Left ventricle myocardium inferior (tissue), 1 donor: Measurements from ENCODE around the gene FLRT2. TPM values are rescaled to one million over a fixed set of nuclear protein-coding genes. Genes with fewer than 3 reads are reported as not detected.

Source experiments
- DNase-seq: peaks from one replicate; pipeline ENCODE4 v3.0.0-alpha.2; 2020
- H3K27ac ChIP-seq: fragments of 200-600 bp; replicated peaks from 2 replicates; pipeline ENCODE4 v1.8.0; 2021
- H3K27me3 ChIP-seq: fragments of 200-600 bp; 2 replicates; pipeline ENCODE4 v1.8.0; 2021; ENCODE audit warnings: low read depth
- H3K36me3 ChIP-seq: fragments of 200-600 bp; 2 replicates; pipeline ENCODE4 v1.8.0; 2021
- H3K4me1 ChIP-seq: fragments of 200-600 bp; 2 replicates; pipeline ENCODE4 v1.8.0; 2021
- H3K4me3 ChIP-seq: fragments of 200-600 bp; 2 replicates; pipeline ENCODE4 v1.8.0; 2021; ENCODE audit warnings: mild to moderate bottlenecking, moderate library complexity
- H3K9me3 ChIP-seq: fragments of 200-600 bp; replicated peaks from 2 replicates; pipeline ENCODE4 v1.8.0; 2021
- CTCF ChIP-seq: fragments of 200-600 bp; IDR thresholded peaks from 2 replicates; pipeline ENCODE4 v1.8.0; 2021; ENCODE audit warnings: antibody characterized with exemption, mild to moderate bottlenecking, borderline replicate concordance
- intact Hi-C: fragments of 100-400 bp; cut with micrococcal nuclease; formaldehyde crosslinking; loops from one replicate; pipeline ENCODE4 v1.11.0; 2022
- total RNA-seq: library from RNA; stranded (reverse); fragmentation: NEBNext Ultra II Directional; extraction: Animal tissue kit (Norgen Biotek cat#: 25700); gene quantifications from one replicate; pipeline ENCODE4 v1.2.1, GENCODE V29; 2021
- donor health status: DM: no; HTN: yes; CAD: no; lungs with severe emphysema.

Gene FLRT2
- total RNA-seq, 1 donor from 2014 or later, result 4.7 TPM

- no peaks in the 10 kb centered on the region for H3K9me3 ChIP-seq
- no peak for TF ChIP-seq CTCF
- no peaks in the 10 kb centered on the region for H3K4me1 ChIP-seq
- H3K27me3 ChIP-seq, result no peaks in the 10 kb centered on the region
- H3K27ac ChIP-seq, result no peak overlapping the region
- H3K36me3 ChIP-seq, result peaks cover 6% of the 10 kb centered on the region
- intact Hi-C loops, result no loop called here
- DNase-seq, result no peak
- H3K4me3 ChIP-seq, result no peak overlapping the region
Observed at GRCh38 chr14:85616886-85617285, 86.9 kb downstream of the FLRT2 start.

GRCh38 chr14:85617791-85618190, 87.8 kb downstream of the FLRT2 start:
- Histone ChIP-seq H3K36me3 (peaks cover 7% of the 10 kb centered on the region), H3K27ac (no peak overlapping the region), H3K4me3 (no peak overlapping the region), H3K4me1 (no peaks in the 10 kb centered on the region), H3K27me3 (no peaks in the 10 kb centered on the region), H3K9me3 (no peaks in the 10 kb centered on the region)
- intact Hi-C loops, result no loop called here
- no peak for TF ChIP-seq CTCF
- DNase-seq, result no peak

- TF ChIP-seq CTCF, result no peak
- H3K27me3 ChIP-seq, result no peaks in the 10 kb centered on the region
- intact Hi-C loops, result no loop called here
- H3K4me1 ChIP-seq, result no peaks in the 10 kb centered on the region
- no peaks in the 10 kb centered on the region for H3K9me3 ChIP-seq
- no peak for DNase-seq
- H3K27ac ChIP-seq, result no peak overlapping the region
- H3K36me3 ChIP-seq, result peaks cover 7% of the 10 kb centered on the region
- no peak overlapping the region for H3K4me3 ChIP-seq
Observed at GRCh38 chr14:85618390-85618789, 88.4 kb downstream of the FLRT2 start.

- H3K4me1 ChIP-seq, result no peaks in the 10 kb centered on the region
- intact Hi-C loops, result no loop called here
- H3K27ac ChIP-seq, result no peak overlapping the region
- H3K36me3 ChIP-seq, result peaks cover 7% of the 10 kb centered on the region
- no peak for DNase-seq
- TF ChIP-seq CTCF, result no peak
- H3K27me3 ChIP-seq, result no peaks in the 10 kb centered on the region
- H3K9me3 ChIP-seq, result no peaks in the 10 kb centered on the region
- no peak overlapping the region for H3K4me3 ChIP-seq
Observed at GRCh38 chr14:85618978-85619377, 89.0 kb downstream of the FLRT2 start.

- Histone ChIP-seq H3K36me3 (peaks cover 7% of the 10 kb centered on the region), H3K9me3 (no peaks in the 10 kb centered on the region), H3K27me3 (no peaks in the 10 kb centered on the region), H3K4me3 (no peak overlapping the region), H3K4me1 (no peaks in the 10 kb centered on the region), H3K27ac (no peak overlapping the region)
- no peak for TF ChIP-seq CTCF
- no peak for DNase-seq
- intact Hi-C loops, result no loop called here
Observed at GRCh38 chr14:85619851-85620250, 89.9 kb downstream of the FLRT2 start.

GRCh38 chr14:85620947-85621346, 91.0 kb downstream of the FLRT2 start:
- Histone ChIP-seq H3K4me3 (no peak overlapping the region), H3K27me3 (no peaks in the 10 kb centered on the region), H3K36me3 (peaks cover 7% of the 10 kb centered on the region), H3K27ac (no peak overlapping the region), H3K9me3 (no peaks in the 10 kb centered on the region), H3K4me1 (no peaks in the 10 kb centered on the region)
- no peak for DNase-seq
- intact Hi-C loops, result no loop called here
- TF ChIP-seq CTCF, result no peak
